Measurements from ENCODE around the gene NIT2. TPM values are rescaled to one million over a fixed set of nuclear protein-coding genes. Genes with fewer than 3 reads are reported as not detected.

NIT2 gene
- polyA plus RNA-seq, 1 donor from 2014 or later = 17.2 TPM

GRCh38 chr3:100297784-100298183 lies 36.8 kb upstream of the NIT2 start:
- H4K20me1 ChIP-seq (ENCODE audit: insufficient read depth) = no peaks in the 10 kb centered on the region
- no peak for TF ChIP-seq RAD21 (conservative IDR thresholded peaks at IDR 0.05)
- TF ChIP-seq REST (IDR thresholded peaks at IDR 0.05; ENCODE audit: borderline replicate concordance) = no peak
- TF ChIP-seq MXI1 (conservative IDR thresholded peaks at IDR 0.05; ENCODE audit: poor library complexity, severe bottlenecking) = no peak
- TF ChIP-seq SMC3 (conservative IDR thresholded peaks at IDR 0.05; ENCODE audit: poor library complexity) = no peak
- TF ChIP-seq EP300 (conservative IDR thresholded peaks at IDR 0.05; ENCODE audit: poor library complexity, severe bottlenecking) = no peak
- no peak for TF ChIP-seq POLR2AphosphoS5 (IDR thresholded peaks at IDR 0.05)
- TF ChIP-seq TAF1 (IDR thresholded peaks at IDR 0.05; ENCODE audit: low read depth) = no peak
- no peak for TF ChIP-seq CTCF (IDR thresholded peaks at IDR 0.05; ENCODE audit: poor library complexity, severe bottlenecking)
- TF ChIP-seq EZH2 (IDR thresholded peaks at IDR 0.05; ENCODE audit: borderline replicate concordance, insufficient read depth, low read length, poor library complexity, severe bottlenecking) = no peak
- no peaks in the 10 kb centered on the region for H3K9me2 ChIP-seq (ENCODE audit: insufficient read depth, low read length)
- no peaks in the 10 kb centered on the region for H3F3A ChIP-seq (ENCODE audit: insufficient read depth, low read length, poor library complexity, severe bottlenecking)
- no peak overlapping the region for H3K4me3 ChIP-seq (ENCODE audit: low read length)
- H3K27ac ChIP-seq (ENCODE audit: low read length) = no peak overlapping the region
- no peaks in the 10 kb centered on the region for H3K9me3 ChIP-seq (ENCODE audit: low read length)
- no peaks in the 10 kb centered on the region for H3K79me2 ChIP-seq (replicated peaks; ENCODE audit: insufficient read depth, low read length)
- no peaks in the 10 kb centered on the region for H3K36me3 ChIP-seq (ENCODE audit: insufficient read depth, low read length)
- H3K9ac ChIP-seq (ENCODE audit: low read length) = no peak overlapping the region
- H3K4me2 ChIP-seq (ENCODE audit: low read length) = no peak overlapping the region
- H3K27me3 ChIP-seq (ENCODE audit: insufficient read depth, low read depth, low read length) = no peaks in the 10 kb centered on the region
- H2AFZ ChIP-seq (ENCODE audit: low read depth, low read length) = no peak overlapping the region

GRCh38 chr3:100299016-100299415 lies 35.5 kb upstream of the NIT2 start:
- Histone ChIP-seq H2AFZ (ENCODE audit: low read depth, low read length) (no peak overlapping the region), H3K4me2 (ENCODE audit: low read length) (no peak overlapping the region), H3K9me2 (ENCODE audit: insufficient read depth, low read length) (no peaks in the 10 kb centered on the region), H3K27ac (ENCODE audit: low read length) (no peak overlapping the region), H3K36me3 (ENCODE audit: insufficient read depth, low read length) (no peaks in the 10 kb centered on the region), H4K20me1 (ENCODE audit: insufficient read depth) (no peaks in the 10 kb centered on the region), H3K79me2 (replicated peaks; ENCODE audit: insufficient read depth, low read length) (no peaks in the 10 kb centered on the region), H3K9ac (ENCODE audit: low read length) (no peak overlapping the region), H3K9me3 (ENCODE audit: low read length) (no peaks in the 10 kb centered on the region), H3K27me3 (ENCODE audit: insufficient read depth, low read depth, low read length) (no peaks in the 10 kb centered on the region), H3K4me3 (ENCODE audit: low read length) (no peak overlapping the region), H3F3A (ENCODE audit: insufficient read depth, low read length, poor library complexity, severe bottlenecking) (no peaks in the 10 kb centered on the region)
- TF ChIP-seq MXI1 (conservative IDR thresholded peaks at IDR 0.05; ENCODE audit: poor library complexity, severe bottlenecking) (no peak), POLR2AphosphoS5 (IDR thresholded peaks at IDR 0.05) (no peak), EP300 (conservative IDR thresholded peaks at IDR 0.05; ENCODE audit: poor library complexity, severe bottlenecking) (no peak), EZH2 (IDR thresholded peaks at IDR 0.05; ENCODE audit: borderline replicate concordance, insufficient read depth, low read length, poor library complexity, severe bottlenecking) (no peak), REST (IDR thresholded peaks at IDR 0.05; ENCODE audit: borderline replicate concordance) (no peak), RAD21 (conservative IDR thresholded peaks at IDR 0.05) (no peak), SMC3 (conservative IDR thresholded peaks at IDR 0.05; ENCODE audit: poor library complexity) (no peak), TAF1 (IDR thresholded peaks at IDR 0.05; ENCODE audit: low read depth) (no peak)
